Measurements from ENCODE around the gene GET4. TPM values are rescaled to one million over a fixed set of nuclear protein-coding genes. Genes with fewer than 3 reads are reported as not detected.

The GET4 gene
- polyA plus RNA-seq, 3 donors: 33.6 to 64.9 (median 46.5) TPM

Other genes with a start within 250 kb of the GET4 start
- 10 to 100 TPM; 33.1 to 40.4 (median 37.0) TPM for gene DNAAF5, start 149.9 kb upstream of the GET4 start, polyA plus RNA-seq (ENCODE audit: insufficient read length in 3 of 3)
- 10 to 100 TPM; 31.7 to 43.1 (median 41.8) TPM for gene PRKAR1B, start 149.3 kb upstream of the GET4 start, polyA plus RNA-seq (ENCODE audit: insufficient read length in 3 of 3)
- 100 to 1,000 TPM; 127 to 168 (median 131) TPM for gene SUN1, start 44.1 kb upstream of the GET4 start, polyA plus RNA-seq (ENCODE audit: insufficient read length in 3 of 3)
- gene ADAP1, start 78.1 kb downstream of the GET4 start, polyA plus RNA-seq (ENCODE audit: insufficient read length in 3 of 3): 10 to 100 TPM in 2 of 3 donors, 1 to 10 TPM in 1; 9.9 to 20.8 (median 15.4) TPM
- 10 to 100 TPM; 10.8 to 17.9 (median 12.4) TPM for gene COX19, start 99.0 kb downstream of the GET4 start, polyA plus RNA-seq (ENCODE audit: insufficient read length in 3 of 3)
- gene CYP2W1, start 106.6 kb downstream of the GET4 start, polyA plus RNA-seq (ENCODE audit: insufficient read length in 3 of 3): 1 to 10 TPM; 1.8 to 4.1 (median 2.7) TPM
- gene GPR146, start 168.0 kb downstream of the GET4 start, polyA plus RNA-seq (ENCODE audit: insufficient read length in 3 of 3): 1 to 10 TPM; 2.8 to 5.9 (median 3.2) TPM
- gene GPER1, start 211.6 kb downstream of the GET4 start, polyA plus RNA-seq (ENCODE audit: insufficient read length in 3 of 3): 1 to 10 TPM; 4.9 to 6.5 (median 6.1) TPM